Measurements from ENCODE around the gene DNAJC1.

Gene DNAJC1

GRCh38 chr10:21954690-21955089 is 48.8 kb downstream of the DNAJC1 start:
- DNase-seq = no peak

GRCh38 chr10:21954132-21954531 is 49.4 kb downstream of the DNAJC1 start:
- DNase-seq = no peak

DNA sequence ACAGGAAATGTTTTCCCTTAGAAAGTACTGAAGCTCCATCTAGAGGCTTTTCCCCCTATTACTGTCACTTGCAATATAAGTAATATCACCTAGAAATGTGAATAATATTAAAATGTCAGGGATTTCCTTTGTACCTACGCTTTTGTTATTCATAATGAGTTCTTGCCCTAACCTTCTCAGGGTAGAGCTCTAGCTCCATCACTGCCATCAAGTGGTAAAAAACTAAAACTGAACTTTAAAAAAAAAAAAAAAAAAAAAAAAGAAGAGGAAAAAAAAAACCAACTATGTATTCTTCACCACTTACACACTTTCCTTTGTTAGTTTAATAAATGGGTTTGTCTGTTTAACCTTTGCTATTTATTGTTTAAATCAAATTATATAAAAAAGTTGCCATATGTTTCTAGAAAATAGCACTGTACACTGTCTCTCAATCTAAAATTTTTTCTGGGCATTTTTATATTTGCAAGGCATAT is 49.9 kb downstream of the DNAJC1 start:
- peak; percentile 16 to 49 for DNase-seq

- DNase-seq = no peak
These were observed 53.0 kb downstream of the DNAJC1 start for GRCh38 chr10:21950566-21950965.

DNA sequence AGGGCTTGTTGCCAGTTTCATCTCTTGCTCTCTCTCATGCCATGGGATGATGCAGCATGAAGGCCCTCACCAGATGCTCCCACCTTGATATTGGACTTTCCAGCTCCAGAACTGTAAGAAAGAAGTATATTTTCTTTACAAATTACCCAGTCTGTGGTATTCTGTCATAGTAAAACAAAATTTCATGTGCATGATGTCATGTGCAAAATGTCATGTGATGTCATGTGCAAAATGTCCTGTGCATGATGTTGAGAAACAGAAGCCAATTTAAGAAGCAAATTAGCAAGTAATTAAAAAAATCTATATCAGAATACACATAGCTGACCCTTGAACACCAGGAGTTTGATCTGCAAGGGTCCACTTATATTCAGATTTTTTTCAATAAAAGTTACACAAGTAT is 56.6 kb downstream of the DNAJC1 start:
- no peak for DNase-seq

GRCh38 chr10:21944727-21945386 is 58.7 kb downstream of the DNAJC1 start:
- no peak for DNase-seq

- DNase-seq = no peak
These were observed 59.8 kb downstream of the DNAJC1 start for GRCh38 chr10:21943633-21944265.

GRCh38 chr10:21935439-21936023 is 68.0 kb downstream of the DNAJC1 start:
- DNase-seq = no peak

GRCh38 chr10:21934307-21934706 is 69.2 kb downstream of the DNAJC1 start:
- DNase-seq = no peak

GRCh38 chr10:21929070-21929469 is 74.5 kb downstream of the DNAJC1 start:
- DNase-seq = no peak

- DNase-seq = no peak
These were observed 75.7 kb downstream of the DNAJC1 start for GRCh38 chr10:21927631-21928353.

DNA sequence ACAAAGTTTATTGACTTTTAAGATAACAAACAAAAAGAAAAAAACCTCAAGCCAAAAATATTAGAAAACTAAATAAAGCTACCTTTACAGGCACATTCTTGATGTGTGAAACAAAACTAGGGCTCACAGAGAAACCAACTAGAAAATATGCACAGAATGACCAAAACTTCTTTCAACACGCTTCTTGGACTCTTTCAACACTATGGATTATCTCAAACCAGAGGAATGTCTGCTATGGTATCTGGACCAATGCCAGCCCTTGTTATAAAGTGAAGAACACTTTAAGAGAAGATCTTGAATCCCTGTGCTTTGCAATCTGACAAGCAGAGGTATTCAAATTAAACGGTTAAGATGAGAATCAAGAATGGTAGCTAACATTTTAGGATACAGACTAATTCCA is 76.6 kb downstream of the DNAJC1 start:
- DNase-seq = no peak

DNA sequence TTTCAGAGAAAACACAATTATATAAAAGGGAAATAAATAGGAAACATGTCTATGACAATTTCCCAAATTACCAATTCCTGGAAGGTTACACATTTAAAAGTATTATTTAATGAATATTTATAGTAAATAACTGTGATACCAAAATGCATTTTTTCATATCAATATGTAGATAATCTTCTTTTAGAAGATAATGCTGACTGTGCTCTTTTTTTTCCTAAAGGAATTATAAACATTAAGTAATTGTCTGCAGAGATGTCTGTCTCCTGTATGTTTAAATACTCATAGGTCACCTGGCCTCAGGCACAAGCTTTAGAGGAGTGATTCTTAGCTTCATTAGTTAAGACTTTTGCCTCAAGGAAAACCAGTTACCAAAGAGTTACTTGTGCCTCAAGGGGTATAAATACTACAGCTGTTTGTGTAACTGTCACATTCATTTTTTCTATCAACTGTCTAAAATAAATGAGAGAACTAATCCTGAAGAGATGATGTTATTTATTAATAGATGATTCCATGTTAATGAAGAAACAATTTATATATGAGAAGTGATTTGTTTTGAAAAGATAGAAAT is 77.1 kb downstream of the DNAJC1 start:
- no peak for DNase-seq

DNA sequence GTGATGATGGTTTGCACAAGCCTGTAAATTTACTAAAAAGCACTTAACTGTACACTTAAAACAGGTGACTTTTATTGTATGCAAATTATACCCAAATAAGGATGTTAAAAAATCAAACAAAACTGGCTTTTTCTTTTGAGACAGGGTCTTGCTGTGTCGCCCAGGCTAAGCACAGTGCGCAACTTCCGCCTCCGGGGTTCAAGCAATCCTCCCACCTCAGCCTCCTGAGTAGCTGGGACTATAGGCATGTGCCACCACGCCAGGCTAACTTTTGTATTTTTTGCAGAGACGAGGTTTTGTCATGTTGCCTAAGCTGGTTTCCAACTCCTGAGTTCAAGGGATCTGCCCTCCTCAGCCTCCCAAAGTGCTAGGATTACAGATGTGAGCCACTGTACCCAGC is 77.7 kb downstream of the DNAJC1 start:
- DNase-seq = no peak

DNA sequence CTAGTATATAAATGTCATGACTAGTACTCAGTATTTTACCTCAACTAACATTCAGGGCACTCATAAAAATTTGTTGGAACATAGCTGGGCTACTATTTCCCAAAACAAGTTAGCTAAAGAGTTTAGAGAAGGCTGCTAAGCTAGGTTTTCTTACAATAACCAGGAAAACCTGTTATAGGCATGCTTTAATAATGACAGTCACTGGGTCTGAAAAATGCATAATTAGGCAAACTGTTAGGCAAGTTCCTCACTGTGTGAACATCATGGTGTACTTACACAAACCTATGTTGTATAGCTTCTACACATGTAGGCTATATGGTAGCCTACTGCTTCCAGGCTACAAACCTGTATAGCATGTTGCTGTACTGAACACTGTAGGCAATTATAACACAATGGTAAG is 79.0 kb downstream of the DNAJC1 start:
- DNase-seq = no peak

DNA sequence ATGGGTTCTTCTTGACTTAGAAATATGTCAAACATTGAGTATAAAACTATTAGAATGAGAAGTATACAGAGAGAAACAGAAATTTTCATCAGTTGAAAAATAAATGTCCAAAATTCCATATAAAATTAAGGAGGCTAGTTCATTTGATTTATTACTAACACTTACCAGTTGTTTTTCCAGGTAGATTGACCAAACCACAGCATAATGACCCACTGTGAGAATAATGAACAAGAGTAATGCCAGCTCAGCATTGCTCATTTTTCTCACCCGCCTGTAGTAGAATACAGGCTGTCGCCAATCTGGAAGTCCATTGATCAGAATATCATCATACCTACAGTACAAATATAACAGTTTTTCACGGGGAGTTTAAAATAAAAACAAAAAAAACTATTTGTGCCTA is 82.9 kb downstream of the DNAJC1 start:
- no peak for DNase-seq

- DNase-seq = no peak
These were observed 83.6 kb downstream of the DNAJC1 start for GRCh38 chr10:21919906-21920305.

DNA sequence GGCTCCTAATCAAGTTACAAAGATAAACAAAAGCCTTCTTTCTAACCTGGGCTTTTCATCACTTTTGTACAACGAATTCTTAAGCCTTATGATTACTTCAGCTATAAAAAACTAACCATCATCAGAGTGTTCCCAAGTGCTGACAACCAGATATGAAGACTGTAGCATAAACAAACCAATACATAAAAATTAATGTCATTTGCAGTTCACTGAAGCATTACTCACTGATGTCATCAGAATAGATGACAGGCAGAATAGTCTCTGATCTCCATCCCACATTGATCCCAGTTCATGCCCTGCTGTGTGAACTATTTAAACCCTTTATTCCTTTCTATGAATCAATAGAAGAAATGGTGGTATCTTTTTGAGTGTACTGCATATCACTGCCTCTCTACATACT is 84.4 kb downstream of the DNAJC1 start:
- no peak for DNase-seq

GRCh38 chr10:21912625-21913024 is 90.9 kb downstream of the DNAJC1 start:
- DNase-seq = no peak

DNA sequence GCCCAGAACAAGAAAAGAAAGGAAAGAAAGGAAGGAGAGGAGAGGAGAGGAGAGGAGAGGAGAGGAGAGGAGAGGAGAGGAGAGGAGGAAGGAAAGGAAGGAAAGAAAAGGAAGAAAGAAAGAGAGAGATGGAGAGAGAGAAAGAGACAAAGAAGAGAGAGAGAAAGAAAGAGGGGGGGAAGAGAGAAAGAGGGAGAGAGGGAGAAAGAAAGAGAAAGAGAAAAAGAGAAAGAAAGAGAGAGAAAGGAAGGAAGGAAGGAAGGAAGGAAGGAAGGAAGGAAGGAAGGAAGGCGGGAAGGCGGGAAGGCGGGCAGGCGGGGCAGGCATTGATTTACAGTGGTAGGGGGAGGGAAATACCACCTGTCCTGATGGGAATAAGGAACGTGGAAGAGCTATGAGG is 92.7 kb downstream of the DNAJC1 start:
- no peak for DNase-seq

DNA sequence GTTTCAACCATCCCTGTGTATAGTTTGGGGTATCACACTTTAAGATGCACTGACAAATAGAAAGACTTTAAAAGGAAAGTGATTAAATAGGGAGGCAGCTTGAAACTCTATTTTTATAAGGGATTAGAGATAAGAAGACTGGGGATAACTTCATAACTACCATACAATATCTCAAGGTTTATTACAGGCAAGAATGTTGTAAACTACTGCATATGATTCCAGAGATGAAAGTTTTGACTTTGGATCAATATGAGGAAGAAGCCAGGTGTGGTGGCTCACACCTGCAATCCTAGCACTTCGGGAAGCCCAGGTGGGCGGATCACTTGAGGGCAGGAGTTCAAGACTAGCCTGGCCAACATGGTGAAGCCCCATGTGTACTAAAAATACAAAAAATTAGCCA is 96.1 kb downstream of the DNAJC1 start:
- DNase-seq = no peak

GRCh38 chr10:21904930-21905329 is 98.6 kb downstream of the DNAJC1 start:
- DNase-seq = no peak

- no peak for DNase-seq
These were observed 103.8 kb downstream of the DNAJC1 start for GRCh38 chr10:21899736-21900135.
